ENCODE results near the gene MKRN2.
"Not testable (repeated sequence)": the region's sequence is repeated elsewhere in the genome, so short reads cannot be mapped to it uniquely, and the experiment has no call there.

MKRN2 gene

DNA sequence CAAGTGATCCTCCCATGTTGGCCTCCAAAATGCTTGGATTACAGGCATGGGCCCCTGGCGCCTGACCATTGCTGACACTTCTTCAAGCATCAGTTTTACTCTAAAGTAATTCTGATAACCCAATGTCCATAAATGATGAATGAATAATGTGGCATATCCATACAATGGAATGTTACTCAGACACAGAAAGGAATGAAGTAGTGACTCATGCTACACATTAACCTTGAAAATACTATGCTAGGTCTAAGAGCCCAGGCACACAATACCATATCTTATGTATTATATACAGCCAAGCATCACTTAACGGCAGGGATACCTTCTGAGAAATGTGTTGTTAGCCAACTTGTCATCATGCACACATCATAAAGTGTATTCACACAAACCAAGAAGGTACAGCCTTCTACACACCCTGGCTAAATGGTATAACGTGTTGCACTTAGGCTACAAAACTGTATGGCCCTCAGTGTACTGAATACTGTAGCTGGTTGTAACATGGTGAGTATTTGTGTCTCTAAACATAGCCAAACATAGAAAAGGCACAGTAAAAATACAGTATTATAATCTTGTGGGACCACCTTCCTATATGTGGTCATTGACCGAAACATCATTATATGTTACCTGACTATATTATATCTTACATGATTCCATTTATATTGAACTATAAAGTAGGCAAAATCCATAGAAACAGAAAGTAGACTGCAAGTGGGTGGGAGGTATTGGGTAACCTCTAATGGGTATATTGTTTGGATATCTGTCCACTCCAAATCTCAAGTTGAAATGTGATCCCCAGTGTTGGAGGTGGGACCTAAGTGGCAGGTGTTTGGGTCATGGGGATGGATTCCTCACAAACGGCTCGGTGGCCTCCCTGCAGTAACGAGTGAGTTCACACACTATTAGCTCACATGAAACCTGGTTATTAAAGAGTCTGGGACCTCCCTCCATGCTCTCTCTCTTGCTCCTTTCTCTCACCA lies 31.4 kb downstream of the MKRN2 start:
- peak; percentile 18 for DNase-seq (ENCODE audit: low spot score)

DNA sequence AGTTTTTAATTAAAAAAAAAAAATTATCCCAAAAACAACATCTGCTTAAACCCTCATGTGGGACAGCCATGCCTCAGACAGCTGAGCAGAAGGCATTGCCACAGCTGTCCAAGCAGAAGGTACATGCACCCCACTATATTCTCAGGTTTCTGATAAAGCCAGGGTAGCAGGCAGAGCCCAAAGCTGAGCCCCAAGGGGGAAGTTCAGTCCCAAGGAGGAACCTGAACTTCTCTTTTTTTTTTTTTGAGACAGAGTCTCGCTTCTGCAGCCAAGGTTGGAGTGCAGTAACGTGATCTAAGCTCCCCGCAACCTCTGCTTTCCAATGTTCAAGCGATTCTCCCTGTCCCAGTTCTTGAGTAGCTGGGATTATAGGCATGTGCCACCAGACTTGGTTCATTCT lies 33.2 kb downstream of the MKRN2 start:
- DNase-seq (ENCODE audit: low spot score): no peak

DNA sequence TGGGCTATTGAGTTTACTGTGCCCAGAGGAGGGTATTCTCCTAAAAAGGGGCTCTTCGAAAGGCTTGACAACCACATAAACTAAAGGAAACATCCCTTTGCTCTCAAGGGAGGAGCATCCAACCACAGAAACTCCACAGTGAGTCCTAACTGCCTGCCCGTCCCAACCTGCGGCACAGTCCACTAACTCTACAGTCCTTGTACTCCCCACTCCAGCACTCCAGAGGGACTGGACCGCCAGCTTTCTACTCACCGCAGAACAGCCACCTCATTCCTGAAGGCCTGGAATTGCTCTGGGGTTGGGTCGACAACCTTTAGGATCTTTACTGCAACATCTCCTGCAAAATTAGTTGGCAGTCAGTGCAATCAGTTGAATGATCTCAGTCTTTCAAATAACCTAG lies 34.6 kb downstream of the MKRN2 start:
- DNase-seq (ENCODE audit: low spot score): no peak

DNA sequence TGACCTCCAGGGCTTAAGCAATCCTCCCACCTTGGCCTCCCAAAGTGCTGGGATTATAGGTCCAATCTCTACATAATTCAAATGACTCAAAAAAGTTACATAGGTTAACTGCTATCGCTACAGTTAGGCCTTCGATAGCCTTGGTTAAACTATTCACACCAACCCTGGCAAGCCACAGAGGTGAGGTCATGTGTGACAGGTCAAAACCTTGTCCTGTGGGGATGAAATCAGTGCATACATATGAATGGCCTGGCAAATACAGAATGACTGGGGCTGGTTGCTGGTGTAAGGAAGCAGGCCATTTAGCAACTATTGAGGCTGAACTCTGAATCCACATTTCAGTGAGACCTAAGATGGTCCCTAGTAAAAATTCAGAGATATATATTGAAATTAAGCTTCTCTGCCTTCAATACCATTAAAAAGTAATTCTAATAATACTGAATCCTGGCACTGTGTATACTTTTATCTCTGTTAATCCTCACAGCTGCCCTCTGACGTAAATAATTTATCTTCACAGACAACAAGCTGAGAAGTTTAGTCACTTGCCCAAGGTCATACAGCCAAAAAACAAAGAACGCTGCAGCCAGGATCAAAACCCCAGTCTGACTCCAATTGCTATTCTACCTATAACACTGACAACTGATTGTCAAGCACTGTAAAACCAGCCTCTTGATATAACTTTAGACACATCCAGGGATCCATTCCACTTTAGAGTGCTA lies 35.3 kb downstream of the MKRN2 start:
- DNase-seq (ENCODE audit: low spot score): peak; percentile 22

DNA sequence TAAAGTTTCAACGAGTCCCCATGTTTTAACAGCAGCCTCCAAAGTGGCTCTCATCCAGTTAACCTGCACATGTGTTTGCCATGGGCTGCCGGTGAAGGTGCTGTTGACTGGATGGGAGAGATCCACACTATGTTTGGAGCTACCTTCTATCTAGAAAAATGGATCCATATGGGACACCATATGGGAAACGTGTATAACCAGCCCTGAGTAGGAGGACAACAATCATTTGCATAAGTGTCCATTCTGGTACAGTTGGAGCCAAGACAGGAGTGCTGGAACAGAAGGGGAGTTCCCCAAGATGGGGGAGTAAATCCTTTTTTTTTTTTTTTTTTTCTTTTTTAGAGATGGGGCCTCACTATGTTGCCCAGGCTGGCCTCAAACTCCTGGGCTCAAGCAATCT lies 36.6 kb downstream of the MKRN2 start:
- DNase-seq (ENCODE audit: low spot score): no peak

DNA sequence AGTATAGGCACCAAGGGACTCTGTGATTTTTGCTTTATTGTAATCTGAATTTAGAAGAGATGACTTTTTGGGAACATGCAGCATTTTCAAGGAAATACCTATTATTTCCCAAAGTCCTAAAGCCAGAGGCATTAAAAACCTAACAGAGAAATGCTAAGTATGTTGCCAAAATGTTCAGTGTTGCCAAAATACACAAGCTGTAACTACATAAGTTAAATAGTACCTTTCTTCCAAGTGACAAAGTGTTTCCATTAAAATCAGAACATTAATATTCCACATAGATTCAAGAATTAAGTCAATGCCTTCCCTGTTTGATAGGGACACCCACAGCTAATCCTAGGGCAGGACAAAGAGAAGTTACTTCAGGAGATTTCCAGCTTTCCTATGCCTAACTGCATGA lies 42.0 kb downstream of the MKRN2 start:
- no peak for DNase-seq (ENCODE audit: low spot score)

DNA sequence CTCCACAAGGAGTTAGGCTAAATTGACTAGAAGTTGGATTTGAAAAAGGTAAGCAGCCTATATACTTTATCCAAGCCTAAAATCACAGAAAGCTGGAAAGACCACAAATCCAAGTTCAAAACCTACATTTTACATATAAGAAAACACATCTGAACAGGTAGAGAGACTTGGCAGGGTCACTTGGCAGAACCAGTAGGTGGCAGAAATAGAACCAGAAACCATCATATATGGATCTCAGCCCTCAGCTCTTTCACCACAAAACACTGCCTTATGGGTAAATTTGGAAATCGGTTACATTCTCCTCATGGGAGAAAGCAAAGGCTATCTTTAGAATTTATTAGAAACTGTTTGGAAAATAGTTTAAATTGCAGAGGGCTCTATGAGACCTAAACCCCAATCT lies 44.2 kb downstream of the MKRN2 start:
- DNase-seq (ENCODE audit: low spot score): no peak

DNA sequence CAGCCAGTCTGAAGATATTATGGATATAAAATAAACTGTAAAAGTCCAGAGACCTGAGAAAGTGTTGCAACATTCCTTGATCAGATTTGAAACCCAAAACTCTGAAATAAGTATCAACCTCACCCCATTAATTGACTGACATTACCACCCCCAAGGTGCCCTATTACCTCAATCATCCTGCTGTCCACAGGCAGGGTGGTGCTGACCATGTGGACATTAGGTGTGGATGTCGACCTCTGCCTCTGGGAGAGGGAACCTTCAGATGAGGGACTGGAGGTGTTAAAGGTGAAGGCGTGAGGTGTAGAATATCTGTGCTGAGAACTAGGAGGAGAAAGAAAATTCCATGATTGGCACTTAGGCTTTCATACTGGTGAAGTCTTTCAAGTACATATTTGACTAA lies 47.1 kb downstream of the MKRN2 start:
- no peak for DNase-seq (ENCODE audit: low spot score)

DNA sequence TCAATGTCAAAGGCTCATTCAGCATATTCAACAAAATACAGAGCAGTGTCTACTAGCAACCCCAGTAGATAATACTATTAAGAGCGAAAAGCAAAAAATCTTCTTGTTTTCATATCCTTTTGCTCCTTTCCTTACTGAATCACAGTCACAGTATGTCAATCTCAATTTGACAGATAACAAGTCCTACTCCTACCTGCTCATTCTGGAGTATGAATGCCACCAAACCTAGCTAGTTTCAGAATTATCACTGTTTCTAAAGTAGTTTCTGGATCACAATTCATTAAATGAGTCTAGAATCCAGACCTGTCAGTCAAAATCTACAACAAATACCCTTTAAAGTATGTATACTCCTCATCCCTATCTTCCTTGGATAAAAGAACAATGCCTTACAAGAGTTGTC lies 51.5 kb downstream of the MKRN2 start:
- no peak for DNase-seq (ENCODE audit: low spot score)

DNA sequence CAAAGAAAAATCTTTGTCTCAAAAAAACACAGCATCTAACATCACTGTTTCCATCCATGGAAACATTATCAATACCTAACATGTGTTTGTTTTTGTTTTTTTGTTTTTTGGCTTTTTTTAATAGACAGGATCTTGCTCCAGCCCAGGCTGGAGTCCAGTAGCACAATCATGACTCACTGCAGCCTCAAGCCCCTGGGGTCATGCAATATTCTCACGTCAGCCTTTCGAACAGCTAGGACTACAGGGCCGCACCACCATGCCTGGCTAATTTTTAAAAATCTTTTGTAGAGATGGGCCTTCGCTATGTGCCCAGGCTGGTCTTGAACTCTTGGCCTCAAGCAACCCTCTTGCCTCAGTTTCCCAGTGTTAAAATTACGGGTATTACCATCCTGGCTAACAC lies 54.2 kb downstream of the MKRN2 start:
- DNase-seq (ENCODE audit: low spot score): no peak

DNA sequence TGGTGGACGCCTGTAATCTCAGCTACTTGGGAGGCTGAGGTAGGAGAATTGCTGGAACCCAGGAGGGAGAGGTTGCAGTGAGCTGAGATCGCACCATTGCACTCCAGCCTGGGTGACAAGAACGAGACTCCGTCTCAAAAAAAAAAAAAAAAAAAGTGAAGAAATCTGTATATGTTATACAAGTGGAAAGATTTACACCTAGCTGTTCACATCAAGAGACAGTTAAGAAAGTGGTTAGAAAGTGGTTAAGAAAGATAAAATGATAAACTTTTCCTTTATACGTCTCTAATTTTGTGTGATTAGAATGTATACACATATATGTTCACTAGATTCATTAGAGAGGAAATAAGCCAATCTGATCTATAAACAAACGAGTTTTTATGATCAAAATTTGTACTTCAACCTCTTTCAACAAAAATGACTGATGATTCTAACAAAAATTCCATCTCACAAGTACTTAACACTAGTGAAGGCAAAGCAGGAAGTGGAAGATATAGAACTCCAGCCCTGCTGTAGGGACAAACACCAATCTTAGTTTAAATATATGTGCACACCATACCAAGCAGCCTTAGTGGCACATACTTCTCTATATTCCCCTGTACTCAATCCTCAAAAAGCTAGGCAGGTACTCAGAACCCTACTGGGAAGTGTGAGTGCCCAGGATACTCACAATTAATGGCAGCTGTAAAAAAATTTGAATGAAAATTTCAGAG lies 55.8 kb downstream of the MKRN2 start:
- no peak for DNase-seq (ENCODE audit: low spot score)

DNA sequence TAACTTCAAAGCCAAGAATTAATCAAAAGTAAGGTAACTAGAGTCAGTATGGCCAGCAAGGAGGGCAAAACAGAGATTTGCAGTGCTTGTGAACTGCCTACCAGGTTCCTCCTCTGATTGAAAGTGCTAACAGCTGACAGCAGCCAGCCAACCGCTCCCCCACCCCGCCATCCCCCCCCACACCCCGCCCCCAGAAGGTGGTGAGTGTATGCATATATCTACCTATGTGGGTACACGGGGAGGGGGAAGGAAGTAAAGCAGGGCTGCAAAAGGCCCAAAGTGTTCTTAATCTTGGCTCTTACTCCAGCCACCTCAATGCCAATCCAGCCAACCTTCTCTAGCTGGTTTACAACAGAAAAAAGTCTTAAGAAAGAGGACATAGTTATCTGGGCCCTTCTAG lies 56.4 kb downstream of the MKRN2 start:
- no peak for DNase-seq (ENCODE audit: low spot score)

DNA sequence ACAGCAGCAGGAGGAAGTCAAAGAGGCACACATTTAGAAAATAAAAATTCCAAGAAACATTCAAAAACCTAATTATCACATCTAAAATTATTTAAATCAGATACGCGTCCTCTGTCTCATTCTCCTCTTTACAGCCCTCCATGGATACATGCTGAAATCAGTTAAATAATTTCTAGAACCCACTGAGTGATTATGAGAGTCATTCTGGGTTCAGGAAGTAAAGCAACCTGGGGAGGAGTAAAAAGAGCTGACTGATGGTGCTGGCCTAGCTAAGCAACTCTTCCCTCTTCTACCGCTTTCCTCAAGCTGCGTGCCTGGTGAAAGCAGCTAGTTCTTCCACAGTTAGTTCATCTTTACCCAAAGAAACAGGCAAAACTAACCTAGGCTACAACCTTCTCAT lies 58.4 kb downstream of the MKRN2 start:
- no peak for DNase-seq (ENCODE audit: low spot score)

DNA sequence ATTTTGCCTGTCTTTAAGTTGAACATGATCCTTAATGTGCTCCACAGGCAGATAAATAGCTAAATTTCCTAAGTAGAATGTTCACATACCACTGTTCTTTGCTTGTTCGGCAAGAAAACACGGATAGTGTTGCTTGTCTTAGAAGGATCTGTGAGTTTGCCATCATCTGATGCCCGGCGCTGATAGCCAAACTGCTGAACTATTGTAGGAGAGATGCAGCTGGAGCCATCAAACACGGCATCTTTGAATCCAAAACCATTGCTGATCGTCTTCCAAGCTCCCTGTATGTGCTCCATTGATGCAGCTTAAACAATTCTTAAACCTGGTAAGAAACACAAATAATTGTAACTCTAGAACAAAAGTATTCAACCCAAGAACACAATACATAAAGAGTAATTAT lies 61.5 kb downstream of the MKRN2 start:
- DNase-seq (ENCODE audit: low spot score): no peak

DNA sequence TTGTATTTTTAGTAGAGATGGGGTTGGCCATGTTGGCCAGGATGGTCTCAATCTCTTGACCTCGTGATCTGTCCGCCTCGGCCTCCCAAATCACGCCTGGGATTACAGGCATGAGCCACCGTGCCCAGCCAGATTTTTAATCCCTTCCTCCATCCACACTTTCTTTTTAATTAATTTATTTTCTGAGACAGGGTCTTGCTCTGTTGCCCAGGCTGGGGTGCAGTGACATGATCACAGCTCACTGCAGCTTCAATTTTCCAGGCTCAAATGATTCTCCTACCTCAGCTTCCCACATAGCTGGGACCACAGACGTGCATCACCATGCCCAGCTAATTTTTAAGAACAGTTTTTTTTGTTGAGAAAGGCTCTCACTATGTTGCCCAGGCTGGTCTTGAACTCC lies 63.4 kb downstream of the MKRN2 start:
- DNase-seq (ENCODE audit: low spot score): no peak

DNA sequence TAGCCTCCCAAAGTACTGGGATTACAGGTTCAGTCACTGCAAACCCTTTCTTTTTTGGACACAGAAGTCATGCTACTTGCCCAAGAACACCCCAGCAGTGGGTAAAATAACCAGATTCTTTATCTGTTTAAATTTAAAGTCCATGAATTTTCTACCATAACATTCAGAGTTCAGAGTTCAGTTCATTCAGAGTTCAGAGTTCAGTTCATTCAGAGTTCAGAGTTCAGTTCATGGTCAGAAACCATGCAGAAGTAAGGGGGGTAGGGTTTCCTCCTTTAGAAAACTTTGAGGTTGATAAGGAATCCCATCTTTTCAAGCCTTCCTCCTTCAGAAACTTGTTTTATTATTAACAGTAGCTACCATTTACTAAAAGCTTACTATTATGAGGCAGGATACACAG lies 63.8 kb downstream of the MKRN2 start:
- no peak for DNase-seq (ENCODE audit: low spot score)

DNA sequence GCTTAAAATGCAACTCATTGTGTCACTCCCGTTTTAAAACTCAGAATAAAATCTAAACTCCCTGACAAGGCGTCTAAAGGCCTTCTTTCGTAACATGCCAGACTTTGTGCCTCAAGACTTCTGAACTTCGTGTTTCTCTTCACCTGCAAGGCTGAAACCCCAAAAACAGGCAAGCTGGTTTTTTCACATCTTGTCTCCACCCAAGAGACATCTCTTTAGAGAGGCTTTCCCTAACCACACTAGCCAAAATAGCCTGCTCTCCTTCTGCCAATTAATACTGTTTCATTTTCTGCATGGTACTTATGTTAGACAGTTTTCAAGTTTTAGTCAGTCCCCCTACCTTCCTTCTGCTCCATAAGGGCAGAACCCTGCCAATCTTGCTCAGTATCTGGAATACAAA lies 65.4 kb downstream of the MKRN2 start:
- no peak for DNase-seq (ENCODE audit: low spot score)

DNA sequence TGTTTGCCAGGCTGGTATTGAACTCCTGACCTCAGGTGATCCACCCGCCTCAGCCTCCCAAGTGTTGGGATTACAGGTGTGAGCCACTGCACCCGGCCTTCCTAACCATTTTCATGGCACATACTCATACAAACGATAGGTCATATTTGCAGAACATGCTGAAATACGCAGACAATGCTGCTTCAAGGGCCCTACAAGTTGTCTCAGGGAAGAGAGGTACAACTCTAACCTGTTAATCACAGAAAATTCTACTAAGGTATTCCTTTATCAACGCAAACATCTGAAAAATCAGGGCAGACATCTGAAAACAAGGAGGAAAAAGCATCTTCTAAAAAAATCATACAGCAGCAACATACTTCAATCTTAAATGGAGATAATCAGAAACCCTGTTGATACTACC lies 67.2 kb downstream of the MKRN2 start:
- DNase-seq (ENCODE audit: low spot score): no peak

DNA sequence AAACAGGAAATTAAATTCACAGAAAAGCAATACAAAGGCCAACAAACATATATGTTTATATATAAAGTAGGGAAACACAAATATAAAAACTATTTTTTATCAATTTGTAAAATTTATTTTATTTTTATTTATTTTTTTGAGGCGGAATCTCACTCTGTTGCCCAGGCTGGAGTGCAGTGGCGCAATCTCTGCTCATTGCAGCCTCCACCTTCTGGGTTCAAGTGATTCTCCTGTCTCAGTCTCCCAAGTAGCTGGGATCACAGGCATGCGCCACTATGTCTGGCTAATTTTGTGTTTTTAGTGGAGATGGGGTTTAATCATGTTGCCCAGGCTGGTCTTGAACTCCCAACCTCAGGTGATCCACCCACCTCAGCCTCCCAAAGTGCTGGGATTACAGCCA lies 68.1 kb downstream of the MKRN2 start:
- not testable (repeated sequence) for DNase-seq (ENCODE audit: low spot score)

DNA sequence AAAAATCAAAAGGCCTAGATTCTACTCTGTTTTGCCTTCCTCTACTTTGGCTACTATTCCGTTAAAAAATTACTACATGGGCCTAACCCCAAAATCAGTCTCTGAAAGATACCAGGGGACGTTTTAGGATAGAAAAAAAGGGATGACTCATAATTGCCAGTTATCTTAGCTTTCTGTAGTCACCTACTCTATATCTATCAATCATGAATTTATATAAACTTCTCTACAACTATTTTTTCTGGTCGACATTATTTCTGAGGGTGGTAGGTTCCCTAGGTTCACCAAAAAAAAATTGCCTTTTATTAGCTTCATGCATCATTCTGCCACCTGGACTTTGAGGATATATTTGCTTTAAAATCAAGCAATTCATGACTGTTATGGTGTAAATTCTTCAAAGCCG lies 70.5 kb downstream of the MKRN2 start:
- DNase-seq (ENCODE audit: low spot score): no peak

DNA sequence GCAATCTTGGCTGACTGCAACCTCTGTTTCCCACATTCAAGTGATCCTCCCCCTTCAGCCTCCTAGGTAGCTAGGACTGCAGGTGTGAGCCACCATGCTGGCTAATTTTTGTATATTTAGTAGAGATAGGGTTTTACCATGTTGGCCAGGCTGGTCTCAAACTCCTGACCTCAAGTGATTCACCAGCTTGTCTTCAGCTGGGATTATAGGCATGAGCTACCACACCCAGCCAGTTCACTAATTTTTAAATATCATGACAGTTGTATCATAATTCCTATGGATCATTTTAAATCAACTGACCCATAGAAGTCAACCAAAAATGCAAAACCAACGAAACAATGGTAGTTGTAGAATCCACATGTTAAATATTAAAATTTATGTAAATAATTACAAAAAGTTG lies 71.9 kb downstream of the MKRN2 start:
- no peak for DNase-seq (ENCODE audit: low spot score)

DNA sequence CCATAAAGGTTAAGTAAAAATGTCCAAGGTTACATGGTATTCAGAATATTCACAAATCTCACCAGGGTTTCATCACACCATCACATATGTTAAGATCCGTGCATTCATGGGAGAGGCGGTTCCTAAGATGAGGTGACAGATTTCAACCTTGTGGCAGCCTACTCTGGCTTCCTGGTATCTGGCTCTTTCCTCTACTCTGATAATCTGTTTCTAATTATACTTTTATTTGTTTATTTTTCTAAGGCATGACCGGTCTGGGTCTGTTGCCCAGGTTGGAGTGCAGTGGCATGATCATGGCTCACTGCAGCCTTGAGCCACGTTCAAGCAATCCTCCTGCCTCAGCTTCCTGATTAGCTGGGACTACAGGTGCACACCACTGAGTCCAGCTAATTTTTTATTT lies 72.7 kb downstream of the MKRN2 start:
- DNase-seq (ENCODE audit: low spot score): peak; percentile 35

DNA sequence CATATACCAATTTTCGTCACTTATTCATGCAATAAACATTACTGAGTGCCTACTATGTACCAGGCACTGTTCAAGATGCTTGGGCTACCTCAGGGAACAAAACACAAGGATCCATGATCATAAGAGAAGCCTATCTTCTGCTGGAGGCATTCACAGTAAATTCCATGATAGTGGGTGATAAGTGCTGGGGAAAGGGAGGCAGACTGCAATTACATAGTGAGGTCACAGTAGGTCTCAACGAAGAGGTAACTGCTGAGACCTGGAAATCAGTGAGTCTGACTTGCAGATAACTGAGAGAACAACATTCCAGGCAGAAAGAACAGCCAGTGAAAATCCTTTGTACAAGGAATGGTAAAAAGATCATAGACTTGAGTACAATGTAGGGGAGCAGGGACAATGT lies 73.4 kb downstream of the MKRN2 start:
- DNase-seq (ENCODE audit: low spot score): no peak

Measured in kidney tubule cell (primary cell).